Pericardium fibroblast (primary cell): ENCODE data around the gene FNDC7. TPM values are rescaled to one million over a fixed set of nuclear protein-coding genes. Genes with fewer than 3 reads are reported as not detected.

Source experiments
- total RNA-seq: library from RNA; depleted of rRNA; stranded (reverse); fragments of >200 nt; gene quantifications from 2 replicates; pipeline ENCODE4 v1.2.3, GENCODE V29; 2015

The FNDC7 gene
- total RNA-seq = not detected in 2 replicates

GRCh38 chr1:108712606-108713150, at the start of gene FNDC7:
FNDC7 (plus strand) TSS chr1:108712908; CDS start chr1:108712934, 26 bp downstream.

GRCh38 chr1:108691942-108692723, 20.6 kb upstream of the FNDC7 start, which contains the start of gene PRPF38B:
PRPF38B (plus strand) TSS chr1:108692310; CDS start chr1:108692592, 282 bp downstream.

GRCh38 chr1:108746382-108747170, 33.9 kb downstream of the FNDC7 start, which contains the start of gene STXBP3:
STXBP3 (plus strand) TSS chr1:108746674; CDS start chr1:108746738, 64 bp downstream.

Other genes with a start within 250 kb of the FNDC7 start
- gene EEIG2, start 152.8 kb upstream of the FNDC7 start, total RNA-seq = 7.5 and 15.8 TPM in 2 replicates
- 2.7 and 3.7 TPM in 2 replicates for gene HENMT1, start 51.8 kb upstream of the FNDC7 start, total RNA-seq
- 8.3 and 12.7 TPM in 2 replicates for gene PRPF38B, start 20.6 kb upstream of the FNDC7 start, total RNA-seq
- 16.1 and 28.9 TPM in 2 replicates for gene STXBP3, start 33.8 kb downstream of the FNDC7 start, total RNA-seq
- gene AKNAD1, start 144.2 kb downstream of the FNDC7 start, total RNA-seq = 0.12 TPM in 1 of 2 replicates, not detected in the other
- 6.4 and 23.9 TPM in 2 replicates for gene GPSM2, start 164.1 kb downstream of the FNDC7 start, total RNA-seq